Measurements from ENCODE around the gene MYOM1.

GRCh38 chr18:3192752-3193151, 27.0 kb downstream of the MYOM1 start:
- TF ChIP-seq CTCF (IDR thresholded peaks at IDR 0.05) (no peak), POLR2AphosphoS5 (IDR thresholded peaks at IDR 0.05) (no peak)

All from sigmoid colon (tissue), 4 donors.